ENCODE data around the gene PNPLA8.

Gene PNPLA8

DNA sequence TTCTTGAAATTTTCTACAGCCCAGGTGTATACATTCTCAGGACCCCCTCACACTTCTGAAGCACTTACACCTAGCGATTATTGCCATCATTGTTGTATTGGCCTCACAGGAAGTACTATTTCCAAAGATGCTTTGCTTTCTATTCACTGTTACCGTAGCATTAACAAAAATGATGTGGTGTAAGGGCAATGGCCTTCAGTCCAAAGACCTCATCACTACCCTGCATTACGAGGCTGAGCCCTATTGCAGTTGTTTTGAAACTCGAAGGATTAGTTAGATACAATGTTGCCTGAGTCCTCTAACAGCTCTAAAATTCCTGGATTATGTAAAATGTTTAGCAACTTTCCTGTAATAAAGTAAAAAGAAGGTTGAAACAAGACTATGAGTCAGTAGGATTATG is 72.6 kb downstream of the PNPLA8 start:
- no peak for TF ChIP-seq GABPA (IDR thresholded peaks at IDR 0.05; ENCODE audit: low read depth)
- TF ChIP-seq, protein P1, sequence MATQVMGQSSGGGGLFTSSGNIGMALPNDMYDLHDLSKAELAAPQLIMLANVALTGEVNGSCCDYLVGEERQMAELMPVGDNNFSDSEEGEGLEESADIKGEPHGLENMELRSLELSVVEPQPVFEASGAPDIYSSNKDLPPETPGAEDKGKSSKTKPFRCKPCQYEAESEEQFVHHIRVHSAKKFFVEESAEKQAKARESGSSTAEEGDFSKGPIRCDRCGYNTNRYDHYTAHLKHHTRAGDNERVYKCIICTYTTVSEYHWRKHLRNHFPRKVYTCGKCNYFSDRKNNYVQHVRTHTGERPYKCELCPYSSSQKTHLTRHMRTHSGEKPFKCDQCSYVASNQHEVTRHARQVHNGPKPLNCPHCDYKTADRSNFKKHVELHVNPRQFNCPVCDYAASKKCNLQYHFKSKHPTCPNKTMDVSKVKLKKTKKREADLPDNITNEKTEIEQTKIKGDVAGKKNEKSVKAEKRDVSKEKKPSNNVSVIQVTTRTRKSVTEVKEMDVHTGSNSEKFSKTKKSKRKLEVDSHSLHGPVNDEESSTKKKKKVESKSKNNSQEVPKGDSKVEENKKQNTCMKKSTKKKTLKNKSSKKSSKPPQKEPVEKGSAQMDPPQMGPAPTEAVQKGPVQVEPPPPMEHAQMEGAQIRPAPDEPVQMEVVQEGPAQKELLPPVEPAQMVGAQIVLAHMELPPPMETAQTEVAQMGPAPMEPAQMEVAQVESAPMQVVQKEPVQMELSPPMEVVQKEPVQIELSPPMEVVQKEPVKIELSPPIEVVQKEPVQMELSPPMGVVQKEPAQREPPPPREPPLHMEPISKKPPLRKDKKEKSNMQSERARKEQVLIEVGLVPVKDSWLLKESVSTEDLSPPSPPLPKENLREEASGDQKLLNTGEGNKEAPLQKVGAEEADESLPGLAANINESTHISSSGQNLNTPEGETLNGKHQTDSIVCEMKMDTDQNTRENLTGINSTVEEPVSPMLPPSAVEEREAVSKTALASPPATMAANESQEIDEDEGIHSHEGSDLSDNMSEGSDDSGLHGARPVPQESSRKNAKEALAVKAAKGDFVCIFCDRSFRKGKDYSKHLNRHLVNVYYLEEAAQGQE (IDR thresholded peaks at IDR 0.05; ENCODE audit: insufficient replicate concordance, low read depth), result no peak
- TF ChIP-seq POLR2AphosphoS5 (IDR thresholded peaks at IDR 0.05; ENCODE audit: low read depth), result no peak
- TF ChIP-seq SPI1 (IDR thresholded peaks at IDR 0.05; ENCODE audit: borderline replicate concordance, low read depth), result no peak
- TF ChIP-seq, protein P2, sequence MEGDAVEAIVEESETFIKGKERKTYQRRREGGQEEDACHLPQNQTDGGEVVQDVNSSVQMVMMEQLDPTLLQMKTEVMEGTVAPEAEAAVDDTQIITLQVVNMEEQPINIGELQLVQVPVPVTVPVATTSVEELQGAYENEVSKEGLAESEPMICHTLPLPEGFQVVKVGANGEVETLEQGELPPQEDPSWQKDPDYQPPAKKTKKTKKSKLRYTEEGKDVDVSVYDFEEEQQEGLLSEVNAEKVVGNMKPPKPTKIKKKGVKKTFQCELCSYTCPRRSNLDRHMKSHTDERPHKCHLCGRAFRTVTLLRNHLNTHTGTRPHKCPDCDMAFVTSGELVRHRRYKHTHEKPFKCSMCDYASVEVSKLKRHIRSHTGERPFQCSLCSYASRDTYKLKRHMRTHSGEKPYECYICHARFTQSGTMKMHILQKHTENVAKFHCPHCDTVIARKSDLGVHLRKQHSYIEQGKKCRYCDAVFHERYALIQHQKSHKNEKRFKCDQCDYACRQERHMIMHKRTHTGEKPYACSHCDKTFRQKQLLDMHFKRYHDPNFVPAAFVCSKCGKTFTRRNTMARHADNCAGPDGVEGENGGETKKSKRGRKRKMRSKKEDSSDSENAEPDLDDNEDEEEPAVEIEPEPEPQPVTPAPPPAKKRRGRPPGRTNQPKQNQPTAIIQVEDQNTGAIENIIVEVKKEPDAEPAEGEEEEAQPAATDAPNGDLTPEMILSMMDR (IDR thresholded peaks at IDR 0.05; ENCODE audit: insufficient read depth, low read length), result no peak
- H3K27me3 ChIP-seq (ENCODE audit: insufficient read depth, poor library complexity, severe bottlenecking), result peaks cover 47% of the 10 kb centered on the region
- DNase-seq (ENCODE audit: low read depth in 1 of 2, low spot score in 1 of 2), result no peak
- no peak overlapping the region for H3K4me3 ChIP-seq (replicated peaks; ENCODE audit: insufficient read depth, low read length)
- no peak overlapping the region for H3K27ac ChIP-seq (replicated peaks)

DNA sequence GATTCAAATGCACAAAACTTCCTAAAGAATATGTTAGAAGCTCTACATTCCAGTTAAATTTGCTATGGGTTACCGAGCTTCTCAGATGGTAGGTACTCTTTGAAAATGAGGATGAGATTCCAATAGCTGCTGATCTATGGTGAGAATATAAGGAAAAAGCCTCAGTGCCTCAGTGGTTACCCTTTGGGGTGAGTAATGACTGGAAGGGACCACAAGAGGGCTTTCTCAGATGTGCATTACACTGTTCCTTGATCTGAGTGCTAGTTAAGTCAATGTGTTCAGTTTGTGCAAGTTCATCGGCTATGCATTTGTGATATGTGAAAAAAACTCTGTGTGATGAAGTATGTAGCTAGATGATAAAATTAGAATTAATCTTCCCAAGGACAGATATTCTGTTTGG is 73.2 kb downstream of the PNPLA8 start:
- Histone ChIP-seq H3K27me3 (ENCODE audit: insufficient read depth, poor library complexity, severe bottlenecking) (peaks cover 41% of the 10 kb centered on the region), H3K27ac (replicated peaks) (no peak overlapping the region), H3K4me3 (replicated peaks; ENCODE audit: insufficient read depth, low read length) (no peak overlapping the region)
- no peak for DNase-seq (ENCODE audit: low read depth in 1 of 2, low spot score in 1 of 2)
- TF ChIP-seq, protein P2 (IDR thresholded peaks at IDR 0.05; ENCODE audit: insufficient read depth, low read length), result peak; percentile 47
- TF ChIP-seq, protein P1 (IDR thresholded peaks at IDR 0.05; ENCODE audit: insufficient replicate concordance, low read depth), result no peak
- no peak for TF ChIP-seq GABPA (IDR thresholded peaks at IDR 0.05; ENCODE audit: low read depth)
- no peak for TF ChIP-seq POLR2AphosphoS5 (IDR thresholded peaks at IDR 0.05; ENCODE audit: low read depth)
- TF ChIP-seq SPI1 (IDR thresholded peaks at IDR 0.05; ENCODE audit: borderline replicate concordance, low read depth), result no peak

DNA sequence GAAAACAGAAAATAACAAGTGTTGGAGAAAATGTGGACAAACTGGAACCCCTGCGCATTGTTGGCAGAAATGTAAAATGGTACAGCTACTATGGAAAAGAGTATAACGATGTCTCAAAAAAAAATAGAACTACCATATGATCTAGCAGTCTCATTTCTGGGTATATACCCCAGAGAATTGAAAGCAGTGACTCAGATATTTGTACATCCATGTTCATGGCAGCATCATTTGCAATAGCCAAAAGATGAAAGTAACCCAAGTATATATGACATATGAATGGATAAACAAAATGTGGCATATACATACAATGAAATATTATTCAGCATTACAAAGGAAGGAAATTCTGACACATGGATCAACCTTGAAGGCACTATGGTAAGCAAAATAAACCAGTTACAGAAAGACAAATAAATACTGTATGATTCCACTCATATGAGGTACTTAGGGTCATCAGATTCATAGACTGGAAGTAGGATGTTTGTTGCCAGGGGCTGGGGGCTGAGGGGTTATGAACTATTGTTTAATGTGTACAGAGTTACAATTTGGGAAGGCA is 74.6 kb downstream of the PNPLA8 start:
- no peak overlapping the region for H3K4me3 ChIP-seq (replicated peaks; ENCODE audit: insufficient read depth, low read length)
- TF ChIP-seq POLR2AphosphoS5 (IDR thresholded peaks at IDR 0.05; ENCODE audit: low read depth) (no peak), GABPA (IDR thresholded peaks at IDR 0.05; ENCODE audit: low read depth) (no peak), SPI1 (IDR thresholded peaks at IDR 0.05; ENCODE audit: borderline replicate concordance, low read depth) (no peak)
- TF ChIP-seq, protein P2 (IDR thresholded peaks at IDR 0.05; ENCODE audit: insufficient read depth, low read length), result no peak
- TF ChIP-seq, protein P1 (IDR thresholded peaks at IDR 0.05; ENCODE audit: insufficient replicate concordance, low read depth), result no peak
- no peak for DNase-seq (ENCODE audit: low read depth in 1 of 2, low spot score in 1 of 2)
- H3K27ac ChIP-seq (replicated peaks), result no peak overlapping the region
- H3K27me3 ChIP-seq (ENCODE audit: insufficient read depth, poor library complexity, severe bottlenecking), result peaks cover 30% of the 10 kb centered on the region
